Activated B cell treated with CpG ODN at 0.5 μM for 24 hours (primary cell): ENCODE data around the gene SIRT7. TPM values are rescaled to one million over a fixed set of nuclear protein-coding genes. Genes with fewer than 3 reads are reported as not detected.

Experiments used
- ATAC-seq: fragments of 200-7000 bp; cut with Tn5 transposase; one replicate; pipeline ENCODE4 v1.10.0; 2021; ENCODE audit warnings: low read depth, mild to moderate bottlenecking, moderate library complexity
- CTCF ChIA-PET: fragments of 350-600 bp; sonication (Branson Sonifier 250); formaldehyde crosslinking; loops from one replicate; lab custom pipeline; 2021; ENCODE audit warnings: antibody characterized with exemption; lab: Charles Lee
- POLR2A ChIA-PET: fragments of 350-600 bp; sonication (Branson Sonifier 250); formaldehyde crosslinking; loops from one replicate; lab custom pipeline; 2021; ENCODE audit warnings: antibody characterized with exemption; lab: Charles Lee
- DNase-seq: peaks from one replicate; pipeline ENCODE4 v3.0.0; 2022
- H3K27ac Mint-ChIP-seq: one replicate; pipeline ENCODE4 v1.8.0; 2020; ENCODE audit warnings: mixed read lengths
- H3K27me3 Mint-ChIP-seq: one replicate; pipeline ENCODE4 v1.8.0; 2021; ENCODE audit warnings: mixed read lengths
- H3K36me3 Mint-ChIP-seq: one replicate; pipeline ENCODE4 v1.8.0; 2021; ENCODE audit warnings: low read depth, mixed read lengths
- H3K4me1 Mint-ChIP-seq: one replicate; pipeline ENCODE4 v1.8.0; 2021; ENCODE audit warnings: mixed read lengths
- H3K4me3 Mint-ChIP-seq: one replicate; pipeline ENCODE4 v1.8.0; 2020; ENCODE audit warnings: mild to moderate bottlenecking, mixed read lengths
- H3K9me3 Mint-ChIP-seq: one replicate; pipeline ENCODE4 v1.8.0; 2020; ENCODE audit warnings: mixed read lengths
- intact Hi-C: fragments of 100-400 bp; cut with micrococcal nuclease; formaldehyde crosslinking; loops from one replicate; pipeline ENCODE4 v1.15.1; 2024
- total RNA-seq: library from RNA; stranded (reverse); gene quantifications from 2 replicates; pipeline ENCODE4 v1.2.3, GENCODE V29; 2022
- TF ChIP-seq, protein P1 (sequence below): fragments of 200-600 bp; IDR thresholded peaks from one replicate; pipeline ENCODE4 v1.8.0; 2022; ENCODE audit warnings: antibody characterized with exemption, mild to moderate bottlenecking

The SIRT7 gene
- total RNA-seq, 1 donor from 2014 or later: 66.4 TPM

DNA sequence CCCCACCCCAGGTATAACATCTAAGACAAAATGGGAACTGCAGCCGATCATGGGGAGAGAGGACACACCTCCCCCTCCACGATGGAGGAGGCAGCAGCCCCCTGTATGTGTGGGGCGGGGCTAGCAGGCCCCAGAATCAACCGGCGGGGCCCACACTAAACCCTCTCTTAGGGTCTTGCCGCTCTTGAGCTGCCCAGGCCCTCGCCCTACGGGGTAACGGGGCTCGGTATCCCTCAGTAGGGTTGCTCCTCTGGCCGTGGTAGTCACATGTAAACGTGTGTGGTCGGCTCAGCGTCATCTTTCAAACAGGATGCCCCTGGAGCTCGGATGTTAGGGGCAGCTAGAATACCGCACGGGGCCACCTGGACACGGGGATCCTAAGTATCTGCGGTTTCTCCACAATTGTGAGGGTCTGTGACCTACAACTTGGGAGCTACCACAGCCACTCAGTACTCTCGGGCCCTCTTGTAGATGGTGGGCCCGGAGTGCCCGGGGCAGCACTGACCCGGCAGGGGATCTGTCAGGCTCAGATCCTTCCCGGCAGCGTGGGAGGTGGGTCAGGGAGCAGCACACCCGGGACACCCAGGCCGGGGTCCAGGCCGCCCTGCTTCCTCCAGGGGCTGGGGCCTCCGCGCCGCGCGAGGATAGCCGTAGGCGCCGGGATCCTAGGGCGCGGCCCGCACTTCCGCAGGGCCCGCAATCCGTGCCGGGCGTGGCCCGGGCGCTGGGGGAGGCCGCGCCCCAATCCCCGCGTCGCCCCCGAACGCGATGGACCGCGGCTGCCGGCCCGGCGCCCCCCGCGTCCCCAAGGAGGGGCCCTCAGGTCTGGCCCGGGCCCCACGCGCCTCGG lies 47.6 kb downstream of the SIRT7 start:
- intact Hi-C loops: loop anchor here (2.0 to 5.0 kb wide), 2 partner anchors 48 to 152 kb away; partner anchors contain the start of genes CENPX, LRRC45 and SIRT7
- peaks cover 39% of the 10 kb centered on the region for H3K4me1 Mint-ChIP-seq

DNA sequence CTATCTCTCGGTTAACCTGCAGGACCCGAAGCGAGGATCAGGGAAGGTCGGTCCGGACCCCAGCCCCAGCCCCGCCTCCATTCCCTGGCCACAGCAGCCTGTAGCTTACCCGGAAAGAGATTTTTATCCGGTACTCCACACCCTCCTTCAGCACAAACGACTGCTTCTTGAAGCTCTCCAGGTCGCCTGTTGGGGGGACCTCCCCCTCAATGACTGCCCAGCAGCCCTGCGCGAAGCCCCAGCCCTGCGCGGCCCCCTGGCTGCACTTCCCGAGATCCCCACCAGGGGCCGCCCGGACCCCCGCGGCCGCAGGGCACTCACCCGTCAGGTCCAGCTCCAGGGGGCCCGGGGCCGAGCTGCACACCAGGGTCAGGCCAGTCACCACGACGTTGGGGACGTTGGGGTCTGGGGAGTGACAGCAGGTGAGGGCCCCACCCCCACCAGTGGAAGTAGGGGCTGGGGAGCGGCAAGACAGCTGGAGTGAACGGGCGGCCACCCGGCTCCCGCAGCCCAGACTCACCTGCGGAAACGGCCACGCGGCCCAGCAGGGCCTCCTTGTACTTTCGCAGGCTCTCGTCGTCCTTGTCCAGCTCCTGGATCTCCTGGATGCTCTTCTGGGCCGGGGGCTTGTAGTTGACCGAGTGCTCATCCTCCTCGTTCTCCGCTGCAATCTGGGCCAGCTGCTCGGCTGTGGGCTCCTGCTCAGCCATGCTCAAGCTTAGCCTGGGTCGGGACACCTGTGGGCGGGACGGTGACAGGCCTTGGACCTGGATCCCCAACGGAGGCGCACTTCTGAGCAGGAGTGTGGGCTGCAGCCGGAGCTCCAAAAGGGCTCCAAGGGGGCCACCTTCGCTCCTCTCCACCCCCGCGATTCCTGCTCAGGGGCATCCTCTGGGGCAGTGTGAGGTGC lies 48.5 kb downstream of the SIRT7 start:
- DNase-seq: peak; percentile 63
- CTCF ChIA-PET: interaction anchor here (0.6 to 1.8 kb wide), 8 partner anchors 24 to 233 kb away, joined by 3 to 10 read pairs (median 4); partner anchors contain the start of genes MAFG, MCRIP1 and NPLOC4
- H3K9me3 Mint-ChIP-seq: no peaks in the 10 kb centered on the region

More for the DNA sequence above, 47.6 kb downstream of the SIRT7 start:
- H3K4me3 Mint-ChIP-seq: peak overlapping the region; percentile 86
- CTCF ChIA-PET: interaction anchor here (1.1 to 1.8 kb wide), 5 partner anchors 47 to 234 kb away, joined by 3 to 10 read pairs (median 4); partner anchors contain the start of genes MAFG and NPLOC4
- ATAC-seq (peak; percentile 32), DNase-seq (peak; percentile 48)
- TF ChIP-seq, protein P1, sequence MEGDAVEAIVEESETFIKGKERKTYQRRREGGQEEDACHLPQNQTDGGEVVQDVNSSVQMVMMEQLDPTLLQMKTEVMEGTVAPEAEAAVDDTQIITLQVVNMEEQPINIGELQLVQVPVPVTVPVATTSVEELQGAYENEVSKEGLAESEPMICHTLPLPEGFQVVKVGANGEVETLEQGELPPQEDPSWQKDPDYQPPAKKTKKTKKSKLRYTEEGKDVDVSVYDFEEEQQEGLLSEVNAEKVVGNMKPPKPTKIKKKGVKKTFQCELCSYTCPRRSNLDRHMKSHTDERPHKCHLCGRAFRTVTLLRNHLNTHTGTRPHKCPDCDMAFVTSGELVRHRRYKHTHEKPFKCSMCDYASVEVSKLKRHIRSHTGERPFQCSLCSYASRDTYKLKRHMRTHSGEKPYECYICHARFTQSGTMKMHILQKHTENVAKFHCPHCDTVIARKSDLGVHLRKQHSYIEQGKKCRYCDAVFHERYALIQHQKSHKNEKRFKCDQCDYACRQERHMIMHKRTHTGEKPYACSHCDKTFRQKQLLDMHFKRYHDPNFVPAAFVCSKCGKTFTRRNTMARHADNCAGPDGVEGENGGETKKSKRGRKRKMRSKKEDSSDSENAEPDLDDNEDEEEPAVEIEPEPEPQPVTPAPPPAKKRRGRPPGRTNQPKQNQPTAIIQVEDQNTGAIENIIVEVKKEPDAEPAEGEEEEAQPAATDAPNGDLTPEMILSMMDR: no peak
- peaks cover 28% of the 10 kb centered on the region for H3K36me3 Mint-ChIP-seq
- H3K9me3 Mint-ChIP-seq: no peaks in the 10 kb centered on the region
- POLR2A ChIA-PET: interaction anchor here (0.5 to 5.7 kb wide), 20 partner anchors 10 to 552 kb away, joined by 3 to 77 read pairs (median 6); partner anchors contain the start of genes ARL16, DCXR, FAAP100 and HGS
- peak overlapping the region; percentile 85 for H3K27ac Mint-ChIP-seq
- no peaks in the 10 kb centered on the region for H3K27me3 Mint-ChIP-seq

DNA sequence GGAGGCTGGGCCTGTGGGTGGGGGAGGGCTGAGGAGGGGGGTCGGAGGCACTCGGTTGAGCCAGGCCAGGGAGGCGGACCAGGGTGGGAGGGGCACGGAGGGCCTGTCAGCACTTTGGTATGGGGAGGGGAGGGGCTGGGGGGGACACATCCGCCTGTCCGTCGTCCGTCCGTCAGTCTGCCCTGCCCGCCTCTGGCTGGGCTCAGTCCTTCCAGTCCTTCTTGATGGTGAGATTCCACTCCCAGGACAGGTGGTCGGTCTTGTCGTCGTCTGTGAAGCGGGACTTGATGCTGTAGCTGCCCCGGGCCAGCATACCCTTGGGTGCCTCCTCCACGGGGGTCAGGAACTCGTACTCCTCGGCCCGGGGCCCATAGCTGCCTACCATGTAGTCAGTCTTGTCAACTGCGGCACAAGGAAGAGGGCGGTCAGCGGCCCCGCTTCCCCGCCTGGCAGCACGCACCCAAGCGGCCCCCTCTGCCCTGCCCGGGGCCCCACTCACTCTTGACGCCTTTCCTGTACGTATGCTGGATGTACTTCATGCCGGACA lies 49.2 kb downstream of the SIRT7 start:
- H3K36me3 Mint-ChIP-seq: peaks cover 29% of the 10 kb centered on the region
- no peaks in the 10 kb centered on the region for H3K27me3 Mint-ChIP-seq
- ChIA-PET POLR2A (interaction anchor here (0.6 to 5.7 kb wide), 9 partner anchors 8 to 593 kb away, joined by 3 to 77 read pairs (median 9); partner anchors contain the start of genes ANAPC11, DCXR, MAFG and MRPL12), CTCF (interaction anchor here (0.6 to 1.8 kb wide), 7 partner anchors 25 to 134 kb away, joined by 3 to 10 read pairs (median 4); partner anchors contain the start of genes MAFG and MCRIP1)
- H3K9me3 Mint-ChIP-seq: no peaks in the 10 kb centered on the region
- DNase-seq (no peak), ATAC-seq (no peak)
- H3K4me3 Mint-ChIP-seq: no peak overlapping the region
- TF ChIP-seq, protein P1: no peak
- peaks cover 36% of the 10 kb centered on the region for H3K4me1 Mint-ChIP-seq
- H3K27ac Mint-ChIP-seq: no peak overlapping the region
- intact Hi-C loops: loop anchor here (10.0 kb wide), 1 partner anchor 354 kb away; the partner anchor contains the start of gene ACTG1

More for the DNA sequence above, 48.5 kb downstream of the SIRT7 start:
- peak; percentile 22 for ATAC-seq
- H3K36me3 Mint-ChIP-seq: peaks cover 28% of the 10 kb centered on the region
- H3K4me3 Mint-ChIP-seq: peak overlapping the region; percentile 86
- H3K27me3 Mint-ChIP-seq: no peaks in the 10 kb centered on the region
- POLR2A ChIA-PET: interaction anchor here (0.6 to 5.7 kb wide), 18 partner anchors 9 to 594 kb away, joined by 3 to 77 read pairs (median 6); partner anchors contain the start of genes ANAPC11, ARL16, DCXR and HGS
- peaks cover 39% of the 10 kb centered on the region for H3K4me1 Mint-ChIP-seq
- intact Hi-C loops: loop anchor here (2.0 to 10.0 kb wide), 3 partner anchors 49 to 355 kb away; partner anchors contain the start of genes ACTG1, CENPX, LRRC45 and SIRT7
- peak overlapping the region; percentile 85 for H3K27ac Mint-ChIP-seq
- TF ChIP-seq, protein P1: peak; percentile 84

DNA sequence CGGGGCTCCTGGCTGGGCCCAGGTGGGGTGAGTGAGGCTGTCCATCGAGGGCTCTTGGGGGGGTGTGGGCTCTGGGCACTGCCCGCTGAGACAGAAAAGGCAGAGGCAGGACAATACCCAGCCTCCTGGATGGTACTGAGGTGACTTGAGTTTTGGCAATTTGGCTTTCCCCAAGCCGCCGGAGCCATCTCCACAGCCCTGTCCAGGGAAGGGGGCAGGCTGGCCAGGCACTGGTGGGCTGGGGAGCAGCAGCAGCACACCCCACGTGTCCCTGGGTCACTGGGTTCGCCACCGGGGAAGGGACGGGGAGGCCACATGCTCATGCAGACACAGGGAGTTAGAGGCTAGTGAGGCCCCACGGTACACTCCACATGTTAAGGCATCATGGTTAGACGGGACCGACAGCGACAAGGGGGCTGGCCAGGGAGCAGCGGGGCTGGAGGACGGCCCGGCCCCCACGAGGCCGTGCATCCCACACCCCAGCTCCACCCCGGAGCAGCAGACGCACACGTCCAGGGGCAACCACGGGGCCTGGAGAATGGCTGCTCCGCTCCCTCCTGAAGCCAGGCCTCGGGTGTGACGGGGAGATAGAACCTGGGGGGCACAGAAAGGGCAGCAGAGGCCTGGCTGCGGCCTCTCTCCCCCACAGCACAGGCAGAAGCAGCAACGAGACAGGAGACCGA lies 49.8 kb downstream of the SIRT7 start:
- ChIA-PET POLR2A (interaction anchor here (5.7 kb wide), 1 partner anchor 8 kb away, joined by 77 read pairs; the partner anchor contains the start of gene P4HB), CTCF (interaction anchor here (1.5 kb wide), 1 partner anchor 26 kb away, joined by 4 read pairs; no protein-coding TSS in a partner anchor)
- DNase-seq (no peak), ATAC-seq (no peak)
- H3K4me1 Mint-ChIP-seq: peaks cover 31% of the 10 kb centered on the region
- TF ChIP-seq, protein P1: no peak
- H3K4me3 Mint-ChIP-seq: no peak overlapping the region
- intact Hi-C loops: loop anchor here (10.0 kb wide), 1 partner anchor 353 kb away; the partner anchor contains the start of gene ACTG1
- no peaks in the 10 kb centered on the region for H3K27me3 Mint-ChIP-seq
- H3K27ac Mint-ChIP-seq: no peak overlapping the region
- H3K36me3 Mint-ChIP-seq: peaks cover 34% of the 10 kb centered on the region
- no peaks in the 10 kb centered on the region for H3K9me3 Mint-ChIP-seq
